K562 (cell line): ENCODE results near the gene RAMP2. TPM values are rescaled to one million over a fixed set of nuclear protein-coding genes. Genes with fewer than 3 reads are reported as not detected.

ENCODE experiments used
- CHD2 ChIP-seq: IDR thresholded peaks from 2 replicates; pipeline ENCODE4 v1.6.1; 2011; ENCODE audit warnings: low read depth, low read length
- DIDO1 ChIP-seq: fragments of 450-650 bp; IDR thresholded peaks from 2 replicates; pipeline ENCODE4 v1.6.1; 2016; ENCODE audit warnings: low read depth, missing biosample characterization, missing genetic modification characterization
- JUNB ChIP-seq: fragments of 450-650 bp; formaldehyde crosslinking; conservative IDR thresholded peaks from 2 replicates; pipeline ENCODE4 v1.4.0; 2020; ENCODE audit warnings: mild to moderate bottlenecking
- NBN ChIP-seq: fragments of 450-650 bp; IDR thresholded peaks from 2 replicates; pipeline ENCODE4 v1.6.1; 2016; ENCODE audit warnings: low read depth, mild to moderate bottlenecking
- NFIX ChIP-seq: fragments of 250-450 bp; sonication (Bioruptor Pico); IDR thresholded peaks from 2 replicates; pipeline ENCODE4 v1.4.0; 2020; ENCODE audit warnings: low read depth, mild to moderate bottlenecking, moderate library complexity
- RBM22 ChIP-seq: fragments of 200-400 bp; formaldehyde crosslinking; IDR thresholded peaks from 2 replicates; pipeline ENCODE4 v1.6.1; 2018; ENCODE audit warnings: low read length, low read depth; ENCODE audit not compliant: poor library complexity, severe bottlenecking
- RHOXF2B ChIP-seq: fragments of 250-450 bp; sonication (Bioruptor Pico); conservative IDR thresholded peaks from 2 replicates; pipeline ENCODE4 v1.5.1; 2021
- SAP30 ChIP-seq: fragments of 200-600 bp; sonication (generic); IDR thresholded peaks from 2 replicates; pipeline ENCODE4 v1.6.1; 2012; ENCODE audit warnings: borderline replicate concordance, low read depth, mild to moderate bottlenecking, moderate library complexity, low read length, control low read depth, inconsistent platforms; ENCODE audit not compliant: insufficient read depth, poor library complexity, severe bottlenecking
- SLC30A9 ChIP-seq: fragments of 250-450 bp; sonication (Bioruptor Pico); IDR thresholded peaks from 2 replicates; pipeline ENCODE4 v1.8.0; 2022; ENCODE audit warnings: mild to moderate bottlenecking, moderate library complexity
- XRCC3 ChIP-seq: fragments of 450-650 bp; IDR thresholded peaks from 2 replicates; pipeline ENCODE4 v1.6.1; 2017; ENCODE audit warnings: mild to moderate bottlenecking, moderate library complexity
- XRCC4 ChIP-seq: IDR thresholded peaks from one replicate; pipeline ENCODE4 v1.6.1; 2011; ENCODE audit not compliant: insufficient read depth, insufficient read length; ENCODE audit errors: extremely low read depth
- ZNF12 ChIP-seq: sonication (generic); formaldehyde crosslinking; IDR thresholded peaks from 2 replicates; pipeline ENCODE4 v1.4.0; 2020; ENCODE audit warnings: mild to moderate bottlenecking, missing genetic modification reagents
- ZNF239 ChIP-seq: fragments of 250-450 bp; sonication (Bioruptor Pico); IDR thresholded peaks from 2 replicates; pipeline ENCODE4 v1.4.0; 2020; ENCODE audit warnings: mild to moderate bottlenecking
- ZNF311 ChIP-seq: fragments of 250-450 bp; sonication (Bioruptor Pico); IDR thresholded peaks from 2 replicates; pipeline ENCODE4 v1.4.0; 2020; ENCODE audit warnings: mild to moderate bottlenecking, moderate library complexity
- ZNF444 ChIP-seq: fragments of 250-450 bp; sonication (Bioruptor Pico); IDR thresholded peaks from 2 replicates; pipeline ENCODE4 v1.4.0; 2020; ENCODE audit warnings: mild to moderate bottlenecking, moderate library complexity
- ZNF586 ChIP-seq: fragments of 450-650 bp; formaldehyde crosslinking; conservative IDR thresholded peaks from 2 replicates; pipeline ENCODE4 v1.4.0; 2020; ENCODE audit warnings: mild to moderate bottlenecking, moderate library complexity
- ZNF780A ChIP-seq: fragments of 250-450 bp; sonication (Bioruptor Pico); IDR thresholded peaks from 2 replicates; pipeline ENCODE4 v1.5.0; 2021; ENCODE audit warnings: mild to moderate bottlenecking
- polyA plus RNA-seq, 8 experiments: library from polyadenylated mRNA; depleted of rRNA in 4 of 8; stranded (reverse) in 5 of 8; unstranded in 3 of 8; fragments of >200 nt; fragmentation: Nextera tagmentation in 2 of 8; fragmentation: Illumina TruSeq in 1 of 8; extraction: Ambion mirVana in 2 of 8; extraction: Trizol in 1 of 8; gene quantifications; 2 replicates each; pipeline versions ENCODE4 v1.2.1 to v1.2.3, GENCODE V29; 2011 to 2014; ENCODE audit warnings: inconsistent platforms in 1 of 8, missing spikeins in 1 of 8
- total RNA-seq, 7 experiments: library from RNA; depleted of rRNA in 6 of 7; stranded (reverse); fragments of >200 nt in 6 of 7; fragmentation: Illumina TruSeq in 2 of 7; extraction: Trizol in 2 of 7; gene quantifications; 2 replicates each; pipeline versions ENCODE4 v1.2.1 to v1.2.3, GENCODE V29; 2011 to 2021; ENCODE audit warnings: low replicate concordance in 1 of 7
- TF ChIP-seq, protein P1 (sequence below): IDR thresholded peaks from 2 replicates; pipeline ENCODE4 v1.6.1; 2016; ENCODE audit warnings: missing genetic modification characterization, missing compliant biosample characterization
- TF ChIP-seq, protein P2 (sequence below): fragments of 450-650 bp; IDR thresholded peaks from 2 replicates; pipeline ENCODE4 v1.6.1; 2016; ENCODE audit warnings: low read depth
- TF ChIP-seq, protein P3 (sequence below): sonication (generic); formaldehyde crosslinking; IDR thresholded peaks from 2 replicates; pipeline ENCODE4 v1.9.0; 2022; ENCODE audit warnings: mild to moderate bottlenecking, missing genetic modification reagents

The RAMP2 gene
- total and polyA plus RNA-seq, 9 of the 15 experiments (the other 6 are each of a cell fraction or from before 2014, with no cell fraction given) = not detected

DNA sequence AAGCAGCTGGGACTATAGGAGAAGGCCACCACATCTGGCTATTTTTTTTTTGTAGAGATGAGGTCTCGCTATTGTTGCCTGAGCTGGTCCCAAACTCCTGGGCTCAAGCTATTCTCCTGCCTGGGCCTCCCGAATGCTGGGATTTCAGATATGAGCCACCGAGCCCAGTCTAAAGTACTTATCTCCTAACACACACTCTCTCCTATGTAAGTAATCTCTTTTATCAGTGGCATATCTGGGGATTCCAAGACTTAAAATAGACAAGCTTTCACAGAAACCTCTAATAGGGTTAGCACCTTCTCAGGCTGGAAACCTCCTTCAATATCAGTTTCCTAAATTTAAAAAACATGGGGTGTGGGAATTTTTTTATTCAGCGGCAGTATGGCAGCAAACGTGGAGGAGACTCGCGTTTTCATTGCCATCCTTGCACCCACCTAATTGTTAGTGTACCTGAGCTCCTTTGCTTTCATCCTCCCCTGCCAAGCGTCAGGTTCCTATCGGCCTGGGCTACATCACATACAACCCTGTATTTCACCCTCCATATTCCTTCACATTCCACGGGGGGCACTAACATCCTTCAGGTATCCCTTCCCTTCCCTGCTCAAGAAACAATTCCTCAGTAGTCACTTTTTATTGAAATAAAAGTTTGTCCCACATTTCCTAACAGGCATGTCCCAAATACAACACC is 17.3 kb upstream of the RAMP2 start (continued):
- TF ChIP-seq, protein P1, sequence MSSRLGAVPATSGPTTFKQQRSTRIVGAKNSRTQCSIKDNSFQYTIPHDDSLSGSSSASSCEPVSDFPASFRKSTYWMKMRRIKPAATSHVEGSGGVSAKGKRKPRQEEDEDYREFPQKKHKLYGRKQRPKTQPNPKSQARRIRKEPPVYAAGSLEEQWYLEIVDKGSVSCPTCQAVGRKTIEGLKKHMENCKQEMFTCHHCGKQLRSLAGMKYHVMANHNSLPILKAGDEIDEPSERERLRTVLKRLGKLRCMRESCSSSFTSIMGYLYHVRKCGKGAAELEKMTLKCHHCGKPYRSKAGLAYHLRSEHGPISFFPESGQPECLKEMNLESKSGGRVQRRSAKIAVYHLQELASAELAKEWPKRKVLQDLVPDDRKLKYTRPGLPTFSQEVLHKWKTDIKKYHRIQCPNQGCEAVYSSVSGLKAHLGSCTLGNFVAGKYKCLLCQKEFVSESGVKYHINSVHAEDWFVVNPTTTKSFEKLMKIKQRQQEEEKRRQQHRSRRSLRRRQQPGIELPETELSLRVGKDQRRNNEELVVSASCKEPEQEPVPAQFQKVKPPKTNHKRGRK (tag) = no peak
- no peak for TF ChIP-seq RHOXF2B (CRISPR knock-in tag)
- no peak for TF ChIP-seq ZNF239 (CRISPR knock-in tag)
- no peak for TF ChIP-seq ZNF586 (CRISPR knock-in tag)
- TF ChIP-seq, protein P2, sequence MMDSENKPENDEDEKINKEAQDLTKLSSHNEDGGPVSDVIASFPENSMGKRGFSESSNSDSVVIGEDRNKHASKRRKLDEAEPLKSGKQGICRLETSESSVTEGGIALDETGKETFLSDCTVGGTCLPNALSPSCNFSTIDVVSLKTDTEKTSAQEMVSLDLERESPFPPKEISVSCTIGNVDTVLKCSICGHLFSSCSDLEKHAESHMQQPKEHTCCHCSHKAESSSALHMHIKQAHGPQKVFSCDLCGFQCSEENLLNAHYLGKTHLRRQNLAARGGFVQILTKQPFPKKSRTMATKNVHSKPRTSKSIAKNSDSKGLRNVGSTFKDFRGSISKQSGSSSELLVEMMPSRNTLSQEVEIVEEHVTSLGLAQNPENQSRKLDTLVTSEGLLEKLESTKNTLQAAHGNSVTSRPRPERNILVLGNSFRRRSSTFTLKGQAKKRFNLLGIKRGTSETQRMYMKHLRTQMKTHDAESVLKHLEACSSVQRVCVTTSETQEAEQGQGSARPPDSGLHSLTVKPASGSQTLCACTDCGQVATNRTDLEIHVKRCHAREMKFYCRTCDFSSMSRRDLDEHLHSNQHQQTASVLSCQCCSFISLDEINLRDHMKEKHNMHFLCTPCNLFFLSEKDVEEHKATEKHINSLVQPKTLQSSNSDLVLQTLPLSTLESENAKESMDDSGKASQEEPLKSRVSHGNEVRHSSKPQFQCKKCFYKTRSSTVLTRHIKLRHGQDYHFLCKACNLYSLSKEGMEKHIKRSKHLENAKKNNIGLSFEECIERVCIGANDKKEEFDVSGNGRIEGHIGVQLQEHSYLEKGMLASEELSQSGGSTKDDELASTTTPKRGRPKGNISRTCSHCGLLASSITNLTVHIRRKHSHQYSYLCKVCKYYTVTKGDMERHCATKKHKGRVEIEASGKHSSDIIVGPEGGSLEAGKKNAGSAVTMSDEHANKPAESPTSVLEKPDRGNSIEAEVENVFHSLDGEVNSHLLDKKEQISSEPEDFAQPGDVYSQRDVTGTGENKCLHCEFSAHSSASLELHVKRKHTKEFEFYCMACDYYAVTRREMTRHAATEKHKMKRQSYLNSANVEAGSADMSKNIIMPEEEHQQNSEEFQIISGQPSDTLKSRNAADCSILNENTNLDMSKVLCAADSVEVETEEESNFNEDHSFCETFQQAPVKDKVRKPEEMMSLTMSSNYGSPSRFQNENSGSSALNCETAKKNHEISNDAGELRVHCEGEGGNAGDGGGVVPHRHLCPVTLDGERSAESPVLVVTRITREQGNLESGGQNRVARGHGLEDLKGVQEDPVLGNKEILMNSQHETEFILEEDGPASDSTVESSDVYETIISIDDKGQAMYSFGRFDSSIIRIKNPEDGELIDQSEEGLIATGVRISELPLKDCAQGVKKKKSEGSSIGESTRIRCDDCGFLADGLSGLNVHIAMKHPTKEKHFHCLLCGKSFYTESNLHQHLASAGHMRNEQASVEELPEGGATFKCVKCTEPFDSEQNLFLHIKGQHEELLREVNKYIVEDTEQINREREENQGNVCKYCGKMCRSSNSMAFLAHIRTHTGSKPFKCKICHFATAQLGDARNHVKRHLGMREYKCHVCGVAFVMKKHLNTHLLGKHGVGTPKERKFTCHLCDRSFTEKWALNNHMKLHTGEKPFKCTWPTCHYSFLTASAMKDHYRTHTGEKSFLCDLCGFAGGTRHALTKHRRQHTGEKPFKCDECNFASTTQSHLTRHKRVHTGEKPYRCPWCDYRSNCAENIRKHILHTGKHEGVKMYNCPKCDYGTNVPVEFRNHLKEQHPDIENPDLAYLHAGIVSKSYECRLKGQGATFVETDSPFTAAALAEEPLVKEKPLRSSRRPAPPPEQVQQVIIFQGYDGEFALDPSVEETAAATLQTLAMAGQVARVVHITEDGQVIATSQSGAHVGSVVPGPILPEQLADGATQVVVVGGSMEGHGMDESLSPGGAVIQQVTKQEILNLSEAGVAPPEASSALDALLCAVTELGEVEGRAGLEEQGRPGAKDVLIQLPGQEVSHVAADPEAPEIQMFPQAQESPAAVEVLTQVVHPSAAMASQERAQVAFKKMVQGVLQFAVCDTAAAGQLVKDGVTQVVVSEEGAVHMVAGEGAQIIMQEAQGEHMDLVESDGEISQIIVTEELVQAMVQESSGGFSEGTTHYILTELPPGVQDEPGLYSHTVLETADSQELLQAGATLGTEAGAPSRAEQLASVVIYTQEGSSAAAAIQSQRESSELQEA = no peak
- no peak for TF ChIP-seq CHD2
- no peak for TF ChIP-seq ZNF780A (CRISPR knock-in tag)
- TF ChIP-seq XRCC3 = no peak
- no peak for TF ChIP-seq XRCC4
- TF ChIP-seq NFIX (CRISPR knock-in tag) = no peak
- no peak for TF ChIP-seq SAP30
- TF ChIP-seq SLC30A9 = no peak
- TF ChIP-seq ZNF311 = no peak
- TF ChIP-seq NBN = peak; percentile 85
- no peak for TF ChIP-seq RBM22
- no peak for TF ChIP-seq DIDO1 (tag)
- TF ChIP-seq ZNF444 (CRISPR knock-in tag) = no peak
- TF ChIP-seq, protein P3, sequence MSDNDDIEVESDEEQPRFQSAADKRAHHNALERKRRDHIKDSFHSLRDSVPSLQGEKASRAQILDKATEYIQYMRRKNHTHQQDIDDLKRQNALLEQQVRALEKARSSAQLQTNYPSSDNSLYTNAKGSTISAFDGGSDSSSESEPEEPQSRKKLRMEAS (CRISPR knock-in tag) = no peak
- no peak for TF ChIP-seq ZNF12 (CRISPR knock-in tag)
- no peak for TF ChIP-seq JUNB
